ENCODE results near the gene PDE4B. TPM values are rescaled to one million over a fixed set of nuclear protein-coding genes. Genes with fewer than 3 reads are reported as not detected.

Gene PDE4B
- total and polyA plus RNA-seq, 10 of the 15 experiments (the other 5 are each of a cell fraction or from before 2014, with no cell fraction given): 3.0 to 13.2 (median 5.7) TPM

DNA sequence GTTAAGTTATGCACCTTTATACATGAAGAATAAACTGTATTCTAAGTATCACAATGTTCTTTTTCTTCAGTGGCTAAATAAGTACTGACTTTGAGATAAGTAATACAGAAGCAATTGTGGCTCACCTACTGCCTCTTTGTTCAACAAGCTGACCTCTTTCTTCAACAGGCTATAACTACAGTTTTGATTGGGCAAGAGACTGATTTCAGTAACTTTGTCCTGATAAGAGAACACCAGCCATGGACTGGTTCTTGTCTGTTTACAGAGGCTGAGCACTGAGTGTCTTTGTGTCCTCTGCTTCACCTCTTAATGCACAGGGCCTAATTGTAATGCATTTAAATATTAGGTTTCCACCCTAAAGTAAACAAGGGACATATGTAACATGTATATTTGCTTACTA is 34.6 kb upstream of the PDE4B start:
- Histone ChIP-seq H3K4me2 (ENCODE audit: control insufficient read depth, insufficient read depth) (no peak overlapping the region), H3K36me3 (ENCODE audit: control insufficient read depth in 2 of 2, insufficient read depth in 2 of 2, low read length in 1 of 2) (no peaks in the 10 kb centered on the region), H4K20me1 (ENCODE audit: control insufficient read depth, insufficient read depth) (no peaks in the 10 kb centered on the region), H3K4me3 (no peak overlapping the region), H2AFZ (ENCODE audit: control insufficient read depth, low read depth, low read length) (no peak overlapping the region), H3K27me3 (replicated peaks in 1 of 2; ENCODE audit: control insufficient read depth in 2 of 2, insufficient read depth in 2 of 2, low read length in 1 of 2) (no peaks in the 10 kb centered on the region), H3K4me1 (ENCODE audit: control insufficient read depth, insufficient read depth, low read length) (no peaks in the 10 kb centered on the region), H3K27ac (ENCODE audit: control insufficient read depth, insufficient read depth) (no peak overlapping the region), H3K79me2 (ENCODE audit: control insufficient read depth, insufficient read depth, low read length) (no peaks in the 10 kb centered on the region), H3K9ac (ENCODE audit: control insufficient read depth, insufficient read depth, low read length) (no peak overlapping the region), H3K9me3 (replicated peaks; ENCODE audit: control insufficient read depth, insufficient read depth, low read length) (no peaks in the 10 kb centered on the region)
- intact Hi-C loops (cut with micrococcal nuclease; ENCODE audit: unreplicated experiment) (no loop called here), in situ Hi-C loops (cut with MboI) (no loop called here)
- DNase-seq (ENCODE audit: low read depth, low spot score) (no peak), ATAC-seq (no peak), FAIRE-seq (no peak)
- no peak for TF ChIP-seq NFYA (IDR thresholded peaks at IDR 0.05; ENCODE audit: borderline replicate concordance, low read depth, low read length)
- no peak for TF ChIP-seq BRCA1 (IDR thresholded peaks at IDR 0.05; ENCODE audit: low read depth, low read length)
- TF ChIP-seq STAT3 (IDR thresholded peaks at IDR 0.05; ENCODE audit: low read depth, low read length): no peak
- no peak for TF ChIP-seq GABPA (IDR thresholded peaks at IDR 0.05; ENCODE audit: low read depth)
- no peak for TF ChIP-seq HSF1 (IDR thresholded peaks at IDR 0.05; ENCODE audit: low read depth, low read length)
- no peak for TF ChIP-seq POU2F2 (IDR thresholded peaks at IDR 0.05; ENCODE audit: borderline replicate concordance, low read depth, low read length)
- no peak for TF ChIP-seq BMI1 (IDR thresholded peaks at IDR 0.05; ENCODE audit: borderline replicate concordance)
- no peak for TF ChIP-seq TCF3 (IDR thresholded peaks at IDR 0.05; ENCODE audit: borderline replicate concordance, insufficient read depth, low read depth, low read length)
- no peak for TF ChIP-seq KLF5 (IDR thresholded peaks at IDR 0.05; ENCODE audit: partially characterized antibody)
- TF ChIP-seq, protein P1, sequence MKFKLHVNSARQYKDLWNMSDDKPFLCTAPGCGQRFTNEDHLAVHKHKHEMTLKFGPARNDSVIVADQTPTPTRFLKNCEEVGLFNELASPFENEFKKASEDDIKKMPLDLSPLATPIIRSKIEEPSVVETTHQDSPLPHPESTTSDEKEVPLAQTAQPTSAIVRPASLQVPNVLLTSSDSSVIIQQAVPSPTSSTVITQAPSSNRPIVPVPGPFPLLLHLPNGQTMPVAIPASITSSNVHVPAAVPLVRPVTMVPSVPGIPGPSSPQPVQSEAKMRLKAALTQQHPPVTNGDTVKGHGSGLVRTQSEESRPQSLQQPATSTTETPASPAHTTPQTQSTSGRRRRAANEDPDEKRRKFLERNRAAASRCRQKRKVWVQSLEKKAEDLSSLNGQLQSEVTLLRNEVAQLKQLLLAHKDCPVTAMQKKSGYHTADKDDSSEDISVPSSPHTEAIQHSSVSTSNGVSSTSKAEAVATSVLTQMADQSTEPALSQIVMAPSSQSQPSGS (IDR thresholded peaks at IDR 0.05; ENCODE audit: low read length): no peak
- TF ChIP-seq TCF12 (IDR thresholded peaks at IDR 0.05; ENCODE audit: low read depth, low read length): no peak
- no peak for TF ChIP-seq STAT1 (conservative IDR thresholded peaks at IDR 0.05)
- no peak for TF ChIP-seq NFXL1 (IDR thresholded peaks at IDR 0.05; ENCODE audit: borderline replicate concordance)
- no peak for TF ChIP-seq JUND (IDR thresholded peaks at IDR 0.05; ENCODE audit: low read depth, low read length)
- no peak for TF ChIP-seq HDAC6 (IDR thresholded peaks at IDR 0.05; ENCODE audit: unreplicated experiment)
- SMC1A ChIA-PET (ENCODE audit: uncharacterized antibody, unreplicated experiment): no interaction called here
- POLR2A ChIA-PET: no interaction called here
- RAD21 ChIA-PET (ENCODE audit: unreplicated experiment): no interaction called here
- CTCF ChIA-PET: no interaction called here
- no TSS peak for BruUV-seq (replicated peaks)

Measured in GM12878 (cell line).